Tibial artery (tissue), 4 donors: ENCODE measurements around the gene GOPC.

Experiments
- DNase-seq, 2 donors: peaks; one replicate each; pipeline ENCODE4 v3.0.0-alpha.2; 2019
- H3K27ac ChIP-seq, 2 donors: fragments of 200-600 bp; sonication (generic) in 1 of 2; 1 replicate in 1 of 2; 2 replicates in 1 of 2; pipeline ENCODE4 v1.5.1; 2018 to 2019; ENCODE audit warnings: mild to moderate bottlenecking in 1 of 2
- H3K27me3 ChIP-seq, 2 donors: fragments of 200-600 bp; sonication (generic) in 1 of 2; one replicate each; pipeline versions ENCODE4 v1.5.1 to v1.6.0; 2016 to 2019
- H3K36me3 ChIP-seq, 3 donors: fragments of 200-600 bp; sonication (generic) in 2 of 3; one replicate each; pipeline ENCODE4 v1.5.1; 2016 to 2019; ENCODE audit warnings: mild to moderate bottlenecking in 2 of 3
- H3K4me1 ChIP-seq, 4 donors: fragments of 200-600 bp; sonication (generic) in 2 of 4; 1 replicate in 3 of 4; 2 replicates in 1 of 4; pipeline ENCODE4 v1.5.1; 2016 to 2019
- H3K4me3 ChIP-seq, 2 donors: fragments of 200-600 bp; sonication (generic) in 1 of 2; 1 replicate in 1 of 2; 2 replicates in 1 of 2; pipeline ENCODE4 v1.5.1; 2018 to 2019; ENCODE audit warnings: mild to moderate bottlenecking in 2 of 2
- H3K9me3 ChIP-seq, 3 donors: fragments of 200-600 bp; sonication (generic) in 1 of 3; one replicate each; pipeline ENCODE4 v1.5.1; 2016 to 2019
- CTCF ChIP-seq, 2 experiments: fragments of 200-600 bp in 1 of 2; fragments of 450-650 bp in 1 of 2; IDR thresholded peaks; one replicate each; pipeline ENCODE4 v1.5.1; 2017 to 2019; ENCODE audit warnings: antibody characterized with exemption in 2 of 2, mild to moderate bottlenecking in 1 of 2, moderate library complexity in 1 of 2
- intact Hi-C: fragments of 100-400 bp; cut with DNase I; formaldehyde crosslinking; loops from one replicate; pipeline ENCODE4 v1.15.0; 2023; ENCODE audit warnings: low total_unique reads

Gene GOPC

DNA sequence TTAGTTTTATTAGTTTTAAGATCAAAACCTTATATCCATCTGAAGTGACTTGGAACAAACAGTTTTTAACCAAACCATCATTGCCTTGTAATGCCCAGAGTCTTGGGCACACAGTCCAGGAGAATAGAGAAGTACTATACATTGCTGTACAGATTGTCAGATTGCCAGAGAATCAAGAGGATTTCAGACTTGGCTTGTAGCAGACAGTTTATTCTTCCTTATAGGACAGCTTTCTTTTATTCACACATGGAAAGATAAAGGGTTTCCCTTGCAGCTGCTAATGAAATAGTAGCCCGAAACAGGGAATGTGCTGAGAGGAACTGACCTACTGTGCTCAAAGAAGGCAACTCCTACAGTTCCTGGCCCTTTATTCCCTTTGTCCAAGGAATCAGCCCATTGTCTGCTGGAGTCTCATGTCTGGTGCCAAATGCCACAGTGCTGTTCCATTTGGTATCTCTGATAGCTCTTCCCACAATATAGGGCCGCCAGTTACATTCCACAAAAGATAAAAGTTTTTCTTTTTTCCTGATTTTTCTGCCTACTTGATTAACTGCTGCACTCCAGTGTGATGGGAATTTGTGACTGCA is 89.2 kb downstream of the GOPC start:
- Histone ChIP-seq H3K9me3 (no peaks in the 10 kb centered on the region), H3K36me3 (no peaks in the 10 kb centered on the region), H3K4me1 (peaks cover 0 to 14% (median 0%) of the 10 kb centered on the region in 4 donors), H3K4me3 (no peak overlapping the region), H3K27me3 (no peaks in the 10 kb centered on the region), H3K27ac (no peak overlapping the region)
- no peak for TF ChIP-seq CTCF (IDR thresholded peaks at IDR 0.05)
- no peak for DNase-seq
- intact Hi-C loops, result no loop called here

DNA sequence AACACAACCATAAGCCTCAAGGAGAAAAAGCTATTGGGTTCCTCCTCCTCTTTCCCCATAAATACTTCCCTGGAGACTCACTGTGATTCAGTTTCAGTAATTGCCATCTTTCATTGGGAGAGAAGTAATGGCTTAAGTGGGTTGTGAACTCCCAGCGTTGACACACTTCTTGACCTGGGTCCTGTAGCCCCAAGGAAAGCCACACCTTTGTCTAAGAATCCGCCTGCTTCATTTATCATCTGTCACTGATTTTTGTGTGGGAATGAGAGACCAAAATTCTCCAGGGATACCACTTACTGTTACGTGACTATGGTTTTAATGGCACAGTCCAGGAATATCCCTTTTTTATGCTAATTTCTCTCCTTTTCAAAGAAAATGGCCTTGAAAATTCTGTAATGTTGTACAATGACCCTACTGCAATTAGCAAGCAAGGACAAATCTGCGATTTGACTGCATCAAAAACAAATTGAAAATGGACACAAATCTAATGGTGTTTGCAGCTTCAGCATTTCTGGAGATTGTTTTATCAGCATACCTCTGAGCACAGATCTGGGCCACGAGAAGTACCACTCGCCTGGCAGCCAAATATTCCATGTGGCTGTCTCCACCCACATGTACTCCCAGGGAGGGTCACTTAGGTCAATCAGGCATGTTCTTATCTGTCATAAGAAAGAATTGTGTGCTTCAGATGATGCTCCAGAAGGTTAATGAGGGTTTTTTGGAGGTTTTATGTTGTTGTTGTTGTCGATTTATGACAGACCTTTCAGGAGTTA is 90.1 kb downstream of the GOPC start:
- DNase-seq, result no peak
- peaks cover 0 to 16% (median 2%) of the 10 kb centered on the region in 4 donors for H3K4me1 ChIP-seq
- H3K27me3 ChIP-seq, result no peaks in the 10 kb centered on the region
- no peaks in the 10 kb centered on the region for H3K36me3 ChIP-seq
- H3K4me3 ChIP-seq, result no peak overlapping the region
- H3K27ac ChIP-seq, result no peak overlapping the region
- TF ChIP-seq CTCF (IDR thresholded peaks at IDR 0.05), result no peak
- no peaks in the 10 kb centered on the region for H3K9me3 ChIP-seq
- intact Hi-C loops, result no loop called here
